ENCODE measurements around the gene LRRC72.

GRCh38 chr7:16603633-16604032 is 77.0 kb downstream of the LRRC72 start:
- TF ChIP-seq CTCF (IDR thresholded peaks at IDR 0.05) (no peak), POLR2A (IDR thresholded peaks at IDR 0.05) (no peak)

Measured in gastroesophageal sphincter (tissue), 3 donors.